ENCODE data around the gene PHC3.

PHC3 gene

GRCh38 chr3:170079536-170080165 is 101.9 kb downstream of the PHC3 start:
- in situ Hi-C loops (cut with MboI; ENCODE audit: low sequenced_read_pairs) = no loop called here

- in situ Hi-C loops (cut with MboI; ENCODE audit: low sequenced_read_pairs) = no loop called here
Observed at GRCh38 chr3:170078620-170079281, 102.8 kb downstream of the PHC3 start.

- in situ Hi-C loops (cut with MboI; ENCODE audit: low sequenced_read_pairs) = no loop called here
Observed at GRCh38 chr3:170077361-170077760, 104.2 kb downstream of the PHC3 start.

GRCh38 chr3:170076715-170077238 is 104.8 kb downstream of the PHC3 start:
- in situ Hi-C loops (cut with MboI; ENCODE audit: low sequenced_read_pairs) = no loop called here

GRCh38 chr3:170075441-170076091 is 106.0 kb downstream of the PHC3 start:
- in situ Hi-C loops (cut with MboI; ENCODE audit: low sequenced_read_pairs) = no loop called here

- in situ Hi-C loops (cut with MboI; ENCODE audit: low sequenced_read_pairs) = no loop called here
Observed at GRCh38 chr3:170064108-170064507, 117.4 kb downstream of the PHC3 start.

GRCh38 chr3:170063691-170064090 is 117.8 kb downstream of the PHC3 start:
- in situ Hi-C loops (cut with MboI; ENCODE audit: low sequenced_read_pairs) = no loop called here

- in situ Hi-C loops (cut with MboI; ENCODE audit: low sequenced_read_pairs) = no loop called here
Observed at GRCh38 chr3:170062769-170063168, 118.8 kb downstream of the PHC3 start.

GRCh38 chr3:170062068-170062467 is 119.5 kb downstream of the PHC3 start:
- in situ Hi-C loops (cut with MboI; ENCODE audit: low sequenced_read_pairs) = no loop called here

- in situ Hi-C loops (cut with MboI; ENCODE audit: low sequenced_read_pairs) = no loop called here
Observed at GRCh38 chr3:170059447-170059846, 122.1 kb downstream of the PHC3 start.

GRCh38 chr3:170058127-170058526 is 123.4 kb downstream of the PHC3 start:
- in situ Hi-C loops (cut with MboI; ENCODE audit: low sequenced_read_pairs) = no loop called here

- in situ Hi-C loops (cut with MboI; ENCODE audit: low sequenced_read_pairs) = no loop called here
Observed at GRCh38 chr3:170057550-170057949, 124.0 kb downstream of the PHC3 start.

- in situ Hi-C loops (cut with MboI; ENCODE audit: low sequenced_read_pairs) = no loop called here
Observed at GRCh38 chr3:170056710-170057454, 124.7 kb downstream of the PHC3 start.

GRCh38 chr3:170055209-170055608 is 126.3 kb downstream of the PHC3 start:
- in situ Hi-C loops (cut with MboI; ENCODE audit: low sequenced_read_pairs) = no loop called here

GRCh38 chr3:170054204-170054603 is 127.3 kb downstream of the PHC3 start:
- in situ Hi-C loops (cut with MboI; ENCODE audit: low sequenced_read_pairs) = no loop called here

- in situ Hi-C loops (cut with MboI; ENCODE audit: low sequenced_read_pairs) = no loop called here
Observed at GRCh38 chr3:170052398-170052797, 129.1 kb downstream of the PHC3 start.

GRCh38 chr3:170050753-170051152 is 130.8 kb downstream of the PHC3 start:
- in situ Hi-C loops (cut with MboI; ENCODE audit: low sequenced_read_pairs) = no loop called here

GRCh38 chr3:170049146-170050000 is 132.2 kb downstream of the PHC3 start:
- in situ Hi-C loops (cut with MboI; ENCODE audit: low sequenced_read_pairs) = no loop called here

GRCh38 chr3:170047133-170047404 is 134.5 kb downstream of the PHC3 start:
- in situ Hi-C loops (cut with MboI; ENCODE audit: low sequenced_read_pairs) = no loop called here

GRCh38 chr3:170046269-170047132 is 135.0 kb downstream of the PHC3 start:
- in situ Hi-C loops (cut with MboI; ENCODE audit: low sequenced_read_pairs) = no loop called here
